ENCODE data around the gene SIRT4. TPM values are rescaled to one million over a fixed set of nuclear protein-coding genes. Genes with fewer than 3 reads are reported as not detected.

Gene SIRT4
- total RNA-seq, 1 experiment from 2014 or later: 3.7 TPM

DNA sequence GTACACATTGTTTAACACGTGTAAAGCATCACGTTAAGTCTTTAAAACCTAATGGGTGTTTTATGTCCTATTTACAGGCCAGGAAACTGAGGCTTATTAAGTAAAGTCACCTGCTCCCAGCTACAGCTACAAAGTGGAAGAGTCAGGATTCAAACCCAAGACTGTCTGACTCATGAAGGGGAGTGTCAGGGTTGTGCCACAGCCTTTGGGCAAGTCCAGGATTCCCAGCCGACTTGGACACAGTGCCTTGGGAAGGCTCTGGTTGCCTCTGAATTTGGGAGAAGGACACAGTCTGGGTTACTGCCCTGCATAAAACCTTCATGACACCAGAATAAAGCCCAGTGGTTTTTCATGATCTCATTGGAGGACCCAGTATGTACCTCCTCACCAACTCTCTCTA is 17.7 kb upstream of the SIRT4 start:
- CTCF ChIA-PET: interaction anchor here (1.1 kb wide), 1 partner anchor 55 kb away, joined by 4 read pairs; no protein-coding TSS in a partner anchor

GRCh38 chr12:120286768-120287490 is 15.2 kb upstream of the SIRT4 start:
- BruUV-seq (replicated peaks): no TSS peak
- intact Hi-C loops (cut with micrococcal nuclease; ENCODE audit: unreplicated experiment): no loop called here
- ChIA-PET CTCF (interaction anchor here (0.7 to 1.8 kb wide), 2 partner anchors 59 to 300 kb away, joined by 4 to 6 read pairs; no protein-coding TSS in a partner anchor), POLR2A (ENCODE audit: low non-redundant PET) (no interaction called here)
- no peak for TF ChIP-seq EZH2 (IDR thresholded peaks at IDR 0.05; ENCODE audit: borderline replicate concordance, low read depth, low read length, poor library complexity, severe bottlenecking)
- TF ChIP-seq, protein P1, sequence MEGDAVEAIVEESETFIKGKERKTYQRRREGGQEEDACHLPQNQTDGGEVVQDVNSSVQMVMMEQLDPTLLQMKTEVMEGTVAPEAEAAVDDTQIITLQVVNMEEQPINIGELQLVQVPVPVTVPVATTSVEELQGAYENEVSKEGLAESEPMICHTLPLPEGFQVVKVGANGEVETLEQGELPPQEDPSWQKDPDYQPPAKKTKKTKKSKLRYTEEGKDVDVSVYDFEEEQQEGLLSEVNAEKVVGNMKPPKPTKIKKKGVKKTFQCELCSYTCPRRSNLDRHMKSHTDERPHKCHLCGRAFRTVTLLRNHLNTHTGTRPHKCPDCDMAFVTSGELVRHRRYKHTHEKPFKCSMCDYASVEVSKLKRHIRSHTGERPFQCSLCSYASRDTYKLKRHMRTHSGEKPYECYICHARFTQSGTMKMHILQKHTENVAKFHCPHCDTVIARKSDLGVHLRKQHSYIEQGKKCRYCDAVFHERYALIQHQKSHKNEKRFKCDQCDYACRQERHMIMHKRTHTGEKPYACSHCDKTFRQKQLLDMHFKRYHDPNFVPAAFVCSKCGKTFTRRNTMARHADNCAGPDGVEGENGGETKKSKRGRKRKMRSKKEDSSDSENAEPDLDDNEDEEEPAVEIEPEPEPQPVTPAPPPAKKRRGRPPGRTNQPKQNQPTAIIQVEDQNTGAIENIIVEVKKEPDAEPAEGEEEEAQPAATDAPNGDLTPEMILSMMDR (conservative IDR thresholded peaks at IDR 0.05; ENCODE audit: low read depth, low read length): no peak
- DNase-seq (ENCODE audit: low spot score): no peak
- no peak overlapping the region for H3K4me3 ChIP-seq (ENCODE audit: low read depth, low read length, poor library complexity, severe bottlenecking)
- no peaks in the 10 kb centered on the region for H3K9me3 ChIP-seq (ENCODE audit: low read depth, low read length, poor library complexity, severe bottlenecking)
- H3K4me1 ChIP-seq (ENCODE audit: insufficient read depth, low read length, poor library complexity, severe bottlenecking): peaks cover 9% of the 10 kb centered on the region
- no peaks in the 10 kb centered on the region for H3K36me3 ChIP-seq (ENCODE audit: insufficient read depth, low read length, poor library complexity, severe bottlenecking)
- H3K27me3 ChIP-seq (replicated peaks; ENCODE audit: insufficient read depth, low read depth, low read length, poor library complexity): no peaks in the 10 kb centered on the region
- no peak overlapping the region for H3K27ac ChIP-seq (ENCODE audit: low read depth, low read length, poor library complexity, severe bottlenecking)

More for the DNA sequence above, 17.7 kb upstream of the SIRT4 start:
- POLR2A ChIA-PET (ENCODE audit: low non-redundant PET): no interaction called here
- Histone ChIP-seq H3K9me3 (ENCODE audit: low read depth, low read length, poor library complexity, severe bottlenecking) (no peaks in the 10 kb centered on the region), H3K36me3 (ENCODE audit: insufficient read depth, low read length, poor library complexity, severe bottlenecking) (no peaks in the 10 kb centered on the region), H3K27me3 (replicated peaks; ENCODE audit: insufficient read depth, low read depth, low read length, poor library complexity) (no peaks in the 10 kb centered on the region), H3K27ac (ENCODE audit: low read depth, low read length, poor library complexity, severe bottlenecking) (no peak overlapping the region), H3K4me1 (ENCODE audit: insufficient read depth, low read length, poor library complexity, severe bottlenecking) (peaks cover 3% of the 10 kb centered on the region), H3K4me3 (ENCODE audit: low read depth, low read length, poor library complexity, severe bottlenecking) (no peak overlapping the region)
- no peak for DNase-seq (ENCODE audit: low spot score)
- TF ChIP-seq, protein P1 (conservative IDR thresholded peaks at IDR 0.05; ENCODE audit: low read depth, low read length): no peak
- TF ChIP-seq EZH2 (IDR thresholded peaks at IDR 0.05; ENCODE audit: borderline replicate concordance, low read depth, low read length, poor library complexity, severe bottlenecking): no peak
- no TSS peak for BruUV-seq (replicated peaks)
- intact Hi-C loops (cut with micrococcal nuclease; ENCODE audit: unreplicated experiment): no loop called here

- Histone ChIP-seq H3K9me3 (ENCODE audit: low read depth, low read length, poor library complexity, severe bottlenecking) (no peaks in the 10 kb centered on the region), H3K27me3 (replicated peaks; ENCODE audit: insufficient read depth, low read depth, low read length, poor library complexity) (no peaks in the 10 kb centered on the region), H3K36me3 (ENCODE audit: insufficient read depth, low read length, poor library complexity, severe bottlenecking) (no peaks in the 10 kb centered on the region), H3K4me3 (ENCODE audit: low read depth, low read length, poor library complexity, severe bottlenecking) (no peak overlapping the region), H3K4me1 (ENCODE audit: insufficient read depth, low read length, poor library complexity, severe bottlenecking) (peaks cover 9% of the 10 kb centered on the region), H3K27ac (ENCODE audit: low read depth, low read length, poor library complexity, severe bottlenecking) (no peak overlapping the region)
- no TSS peak for BruUV-seq (replicated peaks)
- CTCF ChIA-PET: interaction anchor here (1.8 kb wide), 1 partner anchor 59 kb away, joined by 6 read pairs; no protein-coding TSS in a partner anchor
- DNase-seq (ENCODE audit: low spot score): no peak
- POLR2A ChIA-PET (ENCODE audit: low non-redundant PET): no interaction called here
- no peak for TF ChIP-seq EZH2 (IDR thresholded peaks at IDR 0.05; ENCODE audit: borderline replicate concordance, low read depth, low read length, poor library complexity, severe bottlenecking)
- TF ChIP-seq, protein P1 (conservative IDR thresholded peaks at IDR 0.05; ENCODE audit: low read depth, low read length): no peak
- intact Hi-C loops (cut with micrococcal nuclease; ENCODE audit: unreplicated experiment): no loop called here
These were observed 14.6 kb upstream of the SIRT4 start for GRCh38 chr12:120287491-120287890.

Data from A673 (cell line).